NT2/D1 (cell line): Measurements from ENCODE around the gene ADGRL3.
"Not testable (repeated sequence)": the region's sequence is repeated elsewhere in the genome, so short reads cannot be mapped to it uniquely, and the experiment has no call there.

Source experiments
- DNase-seq: peaks from one replicate; pipeline ENCODE4 v3.0.0-alpha.2; 2011; ENCODE audit warnings: low read depth, low spot score
- H3K27me3 ChIP-seq: 2 replicates; pipeline ENCODE4 v1.6.0; 2011; ENCODE audit warnings: mild to moderate bottlenecking; ENCODE audit not compliant: insufficient read length, insufficient read depth
- H3K36me3 ChIP-seq: 2 replicates; pipeline ENCODE4 v1.6.1; 2011; ENCODE audit warnings: mild to moderate bottlenecking, low read length, mixed read lengths; ENCODE audit not compliant: insufficient read depth, insufficient read length
- H3K4me1 ChIP-seq: 2 replicates; pipeline ENCODE4 v1.5.1; 2011; ENCODE audit not compliant: insufficient read depth, insufficient read length
- H3K4me3 ChIP-seq: 2 replicates; pipeline ENCODE4 v1.5.1; 2011; ENCODE audit warnings: low read depth; ENCODE audit not compliant: insufficient read length
- H3K9ac ChIP-seq: 2 replicates; pipeline ENCODE4 v1.6.0; 2011; ENCODE audit warnings: low read depth; ENCODE audit not compliant: insufficient read length
- H3K9me3 ChIP-seq: 2 replicates; pipeline ENCODE4 v1.5.1; 2011; ENCODE audit warnings: mild to moderate bottlenecking, low read length; ENCODE audit not compliant: insufficient read depth
- SUZ12 ChIP-seq: IDR thresholded peaks from 2 replicates; pipeline ENCODE4 v1.6.1; 2011; ENCODE audit not compliant: insufficient read length, insufficient read depth; ENCODE audit errors: extremely low read depth
- YY1 ChIP-seq: IDR thresholded peaks from 2 replicates; pipeline ENCODE4 v1.6.1; 2011; ENCODE audit not compliant: insufficient read length, insufficient read depth
- ZNF274 ChIP-seq: IDR thresholded peaks from 2 replicates; pipeline ENCODE4 v1.6.1; 2011; ENCODE audit warnings: mild to moderate bottlenecking, low read depth, low read length

The ADGRL3 gene

GRCh38 chr4:61350932-61351331 is 150.8 kb downstream of the ADGRL3 start:
- no peaks in the 10 kb centered on the region for H3K27me3 ChIP-seq
- no peak overlapping the region for H3K9ac ChIP-seq
- H3K36me3 ChIP-seq, result no peaks in the 10 kb centered on the region
- no peak overlapping the region for H3K4me3 ChIP-seq
- H3K4me1 ChIP-seq, result no peaks in the 10 kb centered on the region
- no peaks in the 10 kb centered on the region for H3K9me3 ChIP-seq
- TF ChIP-seq ZNF274 (no peak), YY1 (no peak), SUZ12 (no peak)
- DNase-seq, result no peak

GRCh38 chr4:61356696-61357095 is 156.6 kb downstream of the ADGRL3 start:
- no peaks in the 10 kb centered on the region for H3K27me3 ChIP-seq

GRCh38 chr4:61359301-61359700 is 159.2 kb downstream of the ADGRL3 start:
- TF ChIP-seq ZNF274 (no peak), YY1 (no peak), SUZ12 (no peak)
- Histone ChIP-seq H3K9me3 (no peaks in the 10 kb centered on the region), H3K27me3 (no peaks in the 10 kb centered on the region), H3K4me3 (no peak overlapping the region), H3K9ac (no peak overlapping the region), H3K4me1 (no peaks in the 10 kb centered on the region), H3K36me3 (no peaks in the 10 kb centered on the region)
- DNase-seq, result no peak

More at GRCh38 chr4:61356696-61357095, 156.6 kb downstream of the ADGRL3 start:
- H3K9me3 ChIP-seq, result no peaks in the 10 kb centered on the region
- no peaks in the 10 kb centered on the region for H3K36me3 ChIP-seq
- no peaks in the 10 kb centered on the region for H3K4me1 ChIP-seq
- H3K9ac ChIP-seq, result no peak overlapping the region
- TF ChIP-seq SUZ12, result no peak
- TF ChIP-seq YY1, result no peak
- TF ChIP-seq ZNF274, result no peak
- no peak overlapping the region for H3K4me3 ChIP-seq
- no peak for DNase-seq

GRCh38 chr4:61372817-61373216 is 172.7 kb downstream of the ADGRL3 start:
- not testable (repeated sequence) for H3K36me3 ChIP-seq, DNase-seq, H3K9me3 ChIP-seq, H3K4me1 ChIP-seq, H3K4me3 ChIP-seq, H3K9ac ChIP-seq, H3K27me3 ChIP-seq

GRCh38 chr4:61373901-61374440 is 173.8 kb downstream of the ADGRL3 start:
- no peak overlapping the region for H3K9ac ChIP-seq
- DNase-seq, result no peak
- H3K27me3 ChIP-seq, result no peaks in the 10 kb centered on the region
- H3K36me3 ChIP-seq, result no peaks in the 10 kb centered on the region
- H3K4me1 ChIP-seq, result no peaks in the 10 kb centered on the region
- TF ChIP-seq SUZ12 (no peak), ZNF274 (no peak), YY1 (no peak)
- no peak overlapping the region for H3K4me3 ChIP-seq
- no peaks in the 10 kb centered on the region; the same call in 1 of the 2 replicates for H3K9me3 ChIP-seq

- Histone ChIP-seq H3K36me3 (no peaks in the 10 kb centered on the region), H3K4me1 (no peaks in the 10 kb centered on the region), H3K9me3 (no peaks in the 10 kb centered on the region; the same call in 1 of the 2 replicates), H3K4me3 (no peak overlapping the region), H3K9ac (no peak overlapping the region), H3K27me3 (no peaks in the 10 kb centered on the region)
- no peak for DNase-seq
- TF ChIP-seq SUZ12 (no peak), ZNF274 (no peak), YY1 (no peak)
These were observed 174.3 kb downstream of the ADGRL3 start for GRCh38 chr4:61374447-61374891.

GRCh38 chr4:61375301-61375700 is 175.2 kb downstream of the ADGRL3 start:
- no peaks in the 10 kb centered on the region; the same call in 1 of the 2 replicates for H3K9me3 ChIP-seq
- H3K27me3 ChIP-seq, result no peaks in the 10 kb centered on the region
- no peaks in the 10 kb centered on the region for H3K4me1 ChIP-seq
- H3K4me3 ChIP-seq, result no peak overlapping the region
- H3K36me3 ChIP-seq, result no peaks in the 10 kb centered on the region
- no peak overlapping the region for H3K9ac ChIP-seq
- no peak for TF ChIP-seq YY1
- TF ChIP-seq ZNF274, result no peak
- no peak for TF ChIP-seq SUZ12
- DNase-seq, result no peak
